BE2C (cell line): ENCODE measurements around the gene FYN.
A peak's percentile ranks its signal among the peaks of the same experiment; 100 is the strongest.

ENCODE experiments used
- DNase-seq: peaks from one replicate; pipeline ENCODE4 v3.0.0-alpha.2; 2020
- H3K27me3 ChIP-seq: fragments of 250-450 bp; sonication (Bioruptor Pico); 2 replicates; pipeline ENCODE4 v1.5.1; 2020; ENCODE audit warnings: mild to moderate bottlenecking
- H3K36me3 ChIP-seq: fragments of 250-450 bp; sonication (Bioruptor Pico); 2 replicates; pipeline ENCODE4 v1.5.1; 2020; ENCODE audit warnings: mild to moderate bottlenecking
- H3K4me1 ChIP-seq: fragments of 250-450 bp; sonication (Bioruptor Pico); 2 replicates; pipeline ENCODE4 v1.5.1; 2020
- H3K4me3 ChIP-seq: 2 replicates; pipeline ENCODE4 v1.5.1; 2011; ENCODE audit warnings: low read depth, low read length
- H3K9me3 ChIP-seq: fragments of 250-450 bp; sonication (Bioruptor Pico); 2 replicates; pipeline ENCODE4 v1.5.1; 2020
- TF ChIP-seq, protein P1 (sequence below): IDR thresholded peaks from 2 replicates; pipeline ENCODE4 v1.5.1; 2012; ENCODE audit warnings: mild to moderate bottlenecking, low read depth, low read length

FYN gene

GRCh38 chr6:111885373-111886027 is 12.2 kb upstream of the FYN start:
- peaks cover 8% of the 10 kb centered on the region; the same call in 1 of the 2 replicates for H3K4me1 ChIP-seq
- no peak for DNase-seq
- TF ChIP-seq, protein P1, sequence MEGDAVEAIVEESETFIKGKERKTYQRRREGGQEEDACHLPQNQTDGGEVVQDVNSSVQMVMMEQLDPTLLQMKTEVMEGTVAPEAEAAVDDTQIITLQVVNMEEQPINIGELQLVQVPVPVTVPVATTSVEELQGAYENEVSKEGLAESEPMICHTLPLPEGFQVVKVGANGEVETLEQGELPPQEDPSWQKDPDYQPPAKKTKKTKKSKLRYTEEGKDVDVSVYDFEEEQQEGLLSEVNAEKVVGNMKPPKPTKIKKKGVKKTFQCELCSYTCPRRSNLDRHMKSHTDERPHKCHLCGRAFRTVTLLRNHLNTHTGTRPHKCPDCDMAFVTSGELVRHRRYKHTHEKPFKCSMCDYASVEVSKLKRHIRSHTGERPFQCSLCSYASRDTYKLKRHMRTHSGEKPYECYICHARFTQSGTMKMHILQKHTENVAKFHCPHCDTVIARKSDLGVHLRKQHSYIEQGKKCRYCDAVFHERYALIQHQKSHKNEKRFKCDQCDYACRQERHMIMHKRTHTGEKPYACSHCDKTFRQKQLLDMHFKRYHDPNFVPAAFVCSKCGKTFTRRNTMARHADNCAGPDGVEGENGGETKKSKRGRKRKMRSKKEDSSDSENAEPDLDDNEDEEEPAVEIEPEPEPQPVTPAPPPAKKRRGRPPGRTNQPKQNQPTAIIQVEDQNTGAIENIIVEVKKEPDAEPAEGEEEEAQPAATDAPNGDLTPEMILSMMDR: no peak

GRCh38 chr6:111884068-111884467 is 10.8 kb upstream of the FYN start:
- H3K27me3 ChIP-seq: no peaks in the 10 kb centered on the region
- H3K36me3 ChIP-seq: no peaks in the 10 kb centered on the region
- no peaks in the 10 kb centered on the region; the same call in 1 of the 2 replicates for H3K9me3 ChIP-seq
- no peak overlapping the region for H3K4me3 ChIP-seq
- DNase-seq: no peak
- peaks cover 4% of the 10 kb centered on the region; the same call in 1 of the 2 replicates for H3K4me1 ChIP-seq
- TF ChIP-seq, protein P1: no peak

More at GRCh38 chr6:111885373-111886027, 12.2 kb upstream of the FYN start:
- Histone ChIP-seq H3K4me3 (no peak overlapping the region), H3K9me3 (no peaks in the 10 kb centered on the region; the same call in 1 of the 2 replicates), H3K36me3 (no peaks in the 10 kb centered on the region), H3K27me3 (no peaks in the 10 kb centered on the region)

GRCh38 chr6:111880181-111880888 is 7.1 kb upstream of the FYN start:
- TF ChIP-seq, protein P1: no peak
- H3K9me3 ChIP-seq: no peaks in the 10 kb centered on the region; the same call in 1 of the 2 replicates
- no peaks in the 10 kb centered on the region for H3K27me3 ChIP-seq
- no peaks in the 10 kb centered on the region; the same call in 1 of the 2 replicates for H3K4me1 ChIP-seq
- no peak for DNase-seq
- H3K36me3 ChIP-seq: no peaks in the 10 kb centered on the region
- no peak overlapping the region for H3K4me3 ChIP-seq

- TF ChIP-seq, protein P1: no peak
- Histone ChIP-seq H3K4me1 (peaks cover 5% of the 10 kb centered on the region), H3K9me3 (no peaks in the 10 kb centered on the region; the same call in 1 of the 2 replicates), H3K4me3 (no peak overlapping the region), H3K27me3 (no peaks in the 10 kb centered on the region), H3K36me3 (no peaks in the 10 kb centered on the region)
- DNase-seq: no peak
Observed at GRCh38 chr6:111875741-111876140, 2.5 kb upstream of the FYN start.

- DNase-seq: peak; percentile 25
- Histone ChIP-seq H3K4me3 (peak overlapping the region; percentile 87), H3K36me3 (no peaks in the 10 kb centered on the region; the same call in 1 of the 2 replicates), H3K4me1 (peaks cover 9% of the 10 kb centered on the region), H3K9me3 (no peaks in the 10 kb centered on the region), H3K27me3 (no peaks in the 10 kb centered on the region)
- TF ChIP-seq, protein P1: no peak
Observed at GRCh38 chr6:111874025-111874415, 768 bp upstream of the FYN start.
